Central memory CD4-positive, alpha-beta T cell (primary cell): Measurements from ENCODE around the gene SMIM11.
"Not testable (repeated sequence)": the region's sequence is repeated elsewhere in the genome, so short reads cannot be mapped to it uniquely, and the experiment has no call there.

ENCODE experiments used
- DNase-seq: peaks from one replicate; pipeline ENCODE4 v3.0.0; 2022
- total RNA-seq, 3 experiments: gene quantifications; one replicate each; lab custom pipeline; 2026; lab: John Stamatoyannopoulos, UW

Gene SMIM11, protein sequence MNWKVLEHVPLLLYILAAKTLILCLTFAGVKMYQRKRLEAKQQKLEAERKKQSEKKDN
- 0.19 to 1.6 (median 0.49) reads per million in 3 experiments for total RNA-seq

DNA sequence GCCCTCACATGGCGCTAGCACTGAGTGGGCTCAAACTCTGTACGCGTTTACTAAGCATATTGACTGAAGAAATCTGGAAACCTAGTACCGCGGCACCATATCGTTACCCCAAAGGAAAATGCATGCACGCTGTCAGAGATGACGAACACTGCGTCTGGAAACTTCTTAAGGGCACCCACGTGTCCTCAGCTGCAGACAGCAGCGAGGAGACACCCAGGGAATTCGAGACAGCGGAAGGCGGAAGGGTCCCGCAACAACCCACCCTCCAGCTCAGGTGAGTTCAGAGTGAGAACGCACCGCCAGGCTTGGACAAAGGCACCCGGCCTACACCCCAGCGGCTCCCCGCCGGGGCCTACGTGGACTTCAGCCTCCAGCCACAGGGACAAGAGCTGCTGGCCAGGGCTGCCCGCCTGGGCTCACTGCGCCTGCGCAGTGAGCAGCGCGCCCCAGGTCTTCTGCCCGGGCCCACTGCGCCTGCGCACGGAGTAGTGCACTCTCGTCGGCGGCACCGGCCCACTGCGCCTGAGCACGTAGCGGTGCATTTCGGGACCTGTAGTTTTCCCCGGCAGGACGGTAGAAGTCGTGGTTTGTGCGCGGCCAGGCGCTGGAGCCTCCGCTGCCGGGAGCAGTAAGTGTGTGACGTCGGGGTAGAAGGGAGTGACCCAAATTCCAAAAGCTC is at the start of gene SMIM11:
Gene SMIM11, plus strand, starts transcription at position 568 of the 679 bp plus-strand sequence. CDS start 3,998 bp downstream, outside the sequence.
- DNase-seq: not testable (repeated sequence)

DNA sequence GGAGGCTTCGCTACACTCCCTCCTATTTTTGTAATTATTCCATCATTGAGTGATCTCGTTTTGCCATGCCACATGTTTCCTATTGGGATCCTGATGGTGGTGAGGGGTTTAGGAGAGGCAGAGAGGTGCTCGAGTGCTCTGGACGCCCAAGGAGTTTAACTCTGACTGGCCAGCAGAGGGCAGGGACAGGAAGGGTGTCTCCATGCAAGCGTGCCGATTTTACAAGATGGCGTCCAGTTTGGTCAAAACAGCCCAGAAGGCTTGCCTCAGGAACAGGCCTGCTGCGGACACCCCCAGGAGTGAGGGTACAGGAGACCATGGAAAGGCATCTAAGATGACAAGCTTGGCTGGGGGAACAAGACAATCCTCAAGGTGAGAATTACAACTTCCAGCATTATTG is 45.3 kb upstream of the SMIM11 start:
- no peak for DNase-seq

DNA sequence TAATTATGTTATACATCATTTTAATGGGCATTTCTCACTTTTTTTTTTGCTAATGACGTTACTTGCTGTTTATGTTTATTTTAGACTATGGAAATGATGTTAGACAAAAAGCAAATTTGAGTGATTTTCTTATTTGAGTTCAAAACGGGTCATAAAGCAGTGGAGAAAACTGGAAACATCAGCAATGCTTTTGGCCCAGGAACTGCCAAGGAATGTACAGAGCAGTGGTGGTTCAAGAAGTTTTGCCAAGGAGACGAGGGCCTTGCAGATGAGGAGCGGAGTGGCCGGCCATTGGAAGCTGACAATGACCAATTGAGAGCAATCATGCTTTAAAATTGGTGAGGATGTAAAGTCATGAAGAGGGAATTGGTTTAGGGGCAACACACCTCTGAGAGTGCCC is 43.6 kb upstream of the SMIM11 start:
- DNase-seq: no peak

DNA sequence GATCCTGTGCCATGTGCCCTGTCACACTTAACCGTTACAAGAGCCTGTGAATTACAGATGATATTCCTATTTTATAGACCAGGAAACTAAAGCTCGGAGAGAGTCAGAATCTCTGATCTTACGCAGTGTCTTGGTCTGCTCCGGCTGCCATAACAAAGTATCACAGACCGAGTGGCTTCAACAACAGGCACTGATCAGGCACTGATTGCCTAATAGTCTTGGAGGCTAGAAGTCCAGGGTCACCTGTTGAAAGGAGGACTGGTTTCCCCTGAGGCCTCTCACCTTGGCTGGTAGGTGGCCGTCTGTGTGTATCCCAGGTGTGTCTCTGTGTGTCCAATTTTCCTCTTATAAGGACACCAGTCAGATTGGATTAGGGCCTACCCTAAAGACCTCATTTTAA is 43.0 kb upstream of the SMIM11 start:
- no peak for DNase-seq

DNA sequence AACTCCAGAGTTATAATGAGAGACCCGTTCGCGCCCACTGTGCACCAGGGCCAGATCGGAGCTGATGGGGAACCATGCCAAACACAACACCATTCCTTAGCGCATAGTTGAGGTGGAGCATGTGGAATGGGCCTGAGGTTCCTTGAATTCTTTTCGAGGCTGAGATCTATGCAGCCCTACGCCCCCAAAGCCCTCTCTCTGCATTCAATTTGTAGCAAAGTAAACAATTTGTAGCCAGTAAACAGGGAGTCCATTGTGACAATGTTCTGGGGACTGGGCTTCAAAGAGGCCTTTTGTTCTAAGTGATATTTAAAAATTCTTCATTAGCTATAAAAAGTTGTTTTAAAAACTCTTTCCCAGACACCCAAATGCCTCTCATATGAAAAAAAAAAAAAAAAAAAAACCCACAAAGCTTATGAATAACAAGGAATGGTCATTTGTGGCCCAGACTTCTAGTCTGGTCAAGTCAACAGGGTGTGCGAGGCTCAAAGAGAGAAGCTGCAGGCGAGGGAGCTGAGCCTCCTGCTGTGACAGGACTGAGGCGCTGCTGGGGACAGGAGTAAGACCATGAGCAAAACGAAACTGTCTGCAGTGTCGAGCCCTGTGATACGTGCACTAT is 42.1 kb upstream of the SMIM11 start:
- DNase-seq: no peak

DNA sequence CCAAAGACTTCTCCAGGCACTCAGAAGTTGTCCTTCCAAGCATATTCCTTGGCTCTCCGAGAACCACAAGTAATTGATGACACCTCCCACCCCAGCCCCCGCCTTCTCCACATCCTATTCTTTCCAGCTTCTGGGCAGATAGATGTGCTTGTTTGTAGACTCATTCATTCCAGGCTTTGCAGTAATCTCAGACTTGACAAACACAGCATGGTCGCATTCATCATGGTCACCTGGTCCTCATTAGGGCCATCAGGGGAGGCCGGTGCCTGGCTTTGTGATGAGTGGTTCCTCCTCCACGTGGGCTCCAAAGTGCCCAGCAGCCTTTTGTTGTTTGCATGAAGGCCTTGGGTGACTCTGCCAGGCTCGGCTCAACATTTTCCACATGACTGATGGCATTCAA is 40.0 kb upstream of the SMIM11 start:
- DNase-seq: no peak

DNA sequence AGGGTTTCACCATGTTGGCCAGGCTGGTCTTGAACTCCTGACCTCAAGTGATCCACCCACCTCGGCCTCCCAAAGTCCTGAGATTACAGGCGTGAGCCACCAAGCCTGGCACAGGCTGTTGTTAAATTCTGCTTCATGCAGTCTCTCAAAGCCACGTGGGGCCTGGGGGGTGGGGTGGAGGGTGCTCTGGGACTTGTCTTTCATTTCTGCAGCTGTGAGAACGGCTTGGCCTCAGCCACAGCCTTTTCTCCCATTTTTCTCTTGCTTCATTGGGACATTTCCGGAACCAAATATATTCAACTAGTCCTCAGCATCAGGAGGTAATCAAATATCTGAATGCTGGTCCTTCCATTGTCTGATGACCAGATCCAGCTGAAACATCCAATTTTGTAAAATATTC is 39.1 kb upstream of the SMIM11 start:
- DNase-seq: no peak

DNA sequence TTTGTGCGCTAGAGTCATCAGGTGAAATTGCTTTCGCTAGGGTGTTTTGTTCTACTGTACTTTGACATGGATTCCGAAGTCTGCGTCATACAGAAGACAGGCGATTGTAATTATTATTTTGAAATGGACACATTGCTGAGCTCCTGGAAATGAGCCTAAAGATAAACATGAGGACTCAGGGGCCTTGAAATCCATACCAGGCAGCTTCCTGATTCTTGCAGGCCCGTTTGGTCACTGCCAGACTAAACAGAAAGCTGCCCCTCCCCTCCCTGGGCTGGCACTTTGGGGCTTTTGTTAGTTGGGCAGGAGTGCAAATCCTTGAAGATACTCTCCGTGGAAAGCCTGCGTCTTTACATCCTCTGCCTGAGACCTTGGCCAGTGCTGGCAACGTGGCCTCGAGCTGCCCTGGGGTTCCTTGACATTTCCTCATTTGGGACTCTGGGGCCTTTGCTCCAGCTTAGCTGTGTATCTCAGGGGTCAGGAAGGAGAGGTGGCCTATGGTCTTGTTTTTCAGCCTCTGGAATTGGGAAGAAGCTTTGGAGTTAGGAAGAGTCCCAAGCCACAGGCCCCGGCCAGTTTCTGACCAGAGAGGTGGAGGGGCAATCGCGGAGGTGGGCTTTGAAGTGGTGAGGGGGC is 38.4 kb upstream of the SMIM11 start:
- no peak for DNase-seq

DNA sequence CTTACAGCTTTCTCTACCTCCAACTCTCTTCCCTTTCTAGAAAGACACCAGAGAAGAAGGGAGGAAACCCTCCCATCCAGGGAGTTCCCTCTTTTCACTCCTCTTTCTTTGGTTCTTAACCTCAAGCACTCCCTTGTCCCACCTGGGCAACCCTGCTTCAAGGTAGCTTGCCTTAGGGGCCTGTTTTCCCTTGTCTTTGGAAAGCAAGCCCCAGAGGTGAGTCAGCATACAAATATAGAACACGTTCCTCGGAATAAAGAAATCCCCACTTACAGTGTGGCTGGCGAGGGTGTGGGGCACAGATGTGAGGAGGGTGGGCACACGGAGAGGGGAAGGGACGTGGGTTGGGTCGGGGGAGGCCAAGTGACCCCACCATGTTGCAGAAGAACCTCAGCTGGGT is 37.6 kb upstream of the SMIM11 start:
- DNase-seq: no peak

DNA sequence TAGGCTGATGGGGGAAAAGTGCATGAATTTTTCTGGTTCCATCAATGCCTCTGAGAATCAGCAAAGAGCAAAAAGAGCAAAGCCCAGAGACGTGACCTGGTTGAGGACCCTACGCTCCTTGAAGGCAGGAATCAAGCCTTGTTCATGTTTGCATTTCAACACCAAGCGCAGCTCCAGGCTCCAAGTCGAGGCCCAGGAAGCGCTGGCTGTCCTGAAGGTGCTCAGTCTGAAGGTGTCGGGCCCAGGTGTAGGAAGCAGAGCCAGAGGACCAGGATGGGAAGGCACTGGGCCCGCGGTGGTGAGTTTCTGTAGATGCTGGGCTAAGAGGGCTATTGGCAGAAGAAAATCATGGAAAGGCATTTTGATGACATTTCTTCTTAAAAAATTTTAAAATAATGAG is 37.1 kb upstream of the SMIM11 start:
- no peak for DNase-seq

DNA sequence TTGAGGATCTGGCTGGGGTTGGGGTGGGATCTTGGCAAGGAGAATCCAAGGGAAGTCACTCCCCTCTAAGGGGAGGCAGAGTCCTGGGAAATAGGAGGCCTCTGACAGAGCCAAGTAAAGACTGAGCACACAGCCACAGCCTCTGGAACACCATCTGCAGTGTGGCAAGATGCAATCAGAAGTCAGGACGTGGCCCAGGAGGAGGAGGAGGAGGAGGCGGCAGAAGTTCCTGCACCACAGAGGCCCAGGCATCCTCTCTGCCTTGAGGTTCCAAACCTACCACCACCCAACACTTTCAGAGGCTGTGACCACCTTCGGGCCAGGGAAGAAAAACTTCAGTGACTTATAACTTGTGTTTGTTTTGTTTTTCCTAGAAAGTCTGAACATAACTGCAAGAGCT is 35.2 kb upstream of the SMIM11 start:
- no peak for DNase-seq

DNA sequence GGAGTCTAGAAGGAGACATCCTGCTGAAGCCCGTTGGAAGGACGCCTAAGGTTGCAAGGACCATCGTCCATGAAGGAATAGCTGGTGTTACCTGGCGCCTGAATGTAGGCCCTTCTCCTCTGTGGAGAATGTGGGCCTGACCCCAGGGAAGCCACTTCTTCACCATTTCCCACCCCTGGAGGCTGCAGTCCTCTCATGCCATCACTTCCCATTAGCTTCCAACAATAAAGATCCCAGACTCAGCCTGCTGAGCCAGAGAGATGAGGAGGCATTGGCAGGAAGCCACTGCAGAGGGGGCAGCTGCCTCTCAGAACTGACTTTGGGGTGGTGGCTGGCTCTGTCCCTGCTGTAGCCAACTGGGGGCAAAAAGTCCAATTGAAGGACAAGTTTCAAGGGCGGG is 32.8 kb upstream of the SMIM11 start:
- no peak for DNase-seq

DNA sequence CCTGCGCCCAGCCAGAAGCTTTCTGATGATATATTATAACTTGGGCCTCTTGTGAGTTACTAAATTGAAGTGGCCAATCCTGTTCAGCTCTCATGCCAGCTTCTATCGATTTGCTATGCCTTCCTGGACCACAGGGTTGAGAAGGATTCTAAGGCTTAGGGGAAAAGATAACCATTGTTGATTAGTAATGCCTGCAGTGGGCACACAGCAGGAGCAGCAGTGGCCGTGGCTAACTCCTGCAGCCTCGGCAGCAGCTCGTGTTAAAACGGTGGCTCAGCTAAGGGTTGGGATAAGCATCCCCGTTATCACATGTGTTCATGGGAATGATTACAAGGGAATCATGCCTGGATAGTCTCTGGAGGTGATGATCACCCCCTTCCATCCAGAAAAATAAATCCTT is 32.0 kb upstream of the SMIM11 start:
- no peak for DNase-seq

DNA sequence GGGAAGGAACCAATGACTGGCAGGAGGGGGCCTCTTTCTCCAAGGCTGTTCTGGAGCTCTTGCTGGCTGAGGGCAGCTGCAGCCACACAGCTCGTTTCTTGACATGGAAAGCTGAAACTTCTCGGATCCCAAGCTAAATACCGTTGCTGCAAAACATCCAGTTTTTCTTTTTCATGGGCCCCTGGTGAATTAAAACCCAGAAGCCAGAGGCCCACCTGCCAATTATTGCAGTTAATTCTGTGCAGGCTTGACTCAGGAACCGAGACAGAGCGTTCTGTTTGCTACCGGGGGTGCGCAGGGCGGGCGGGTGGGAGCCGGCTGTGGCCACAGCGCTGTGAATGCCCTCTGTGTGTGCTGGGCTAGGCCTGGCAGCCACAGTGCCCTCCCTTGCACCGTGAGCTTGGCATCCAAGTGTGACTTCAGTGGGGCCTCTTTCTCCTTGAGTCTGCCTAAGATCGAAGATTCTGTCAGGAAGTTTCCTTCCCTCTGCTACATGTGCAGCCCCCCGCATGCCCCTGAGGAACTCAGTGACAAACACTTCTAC is 31.4 kb upstream of the SMIM11 start:
- DNase-seq: no peak

DNA sequence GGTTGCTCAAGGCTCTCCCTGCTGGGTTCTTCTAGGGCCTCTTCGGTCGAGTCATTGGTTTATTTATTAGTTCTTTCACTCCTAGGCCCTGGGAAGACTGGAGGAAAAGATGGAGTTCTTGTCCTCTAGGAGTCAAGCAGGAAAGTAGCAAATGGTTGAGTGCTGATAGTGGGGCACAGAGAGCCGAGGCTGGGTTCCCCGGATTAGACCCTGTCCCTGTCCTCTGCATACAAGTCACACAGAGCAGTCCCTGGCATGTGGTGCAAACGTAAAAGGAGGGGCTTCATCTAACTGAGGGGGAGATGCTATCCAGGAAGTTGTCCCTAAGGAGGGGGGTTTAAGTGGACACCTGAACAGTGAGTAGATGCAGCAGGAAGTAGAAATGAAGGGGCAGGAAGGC is 30.7 kb upstream of the SMIM11 start:
- no peak for DNase-seq

DNA sequence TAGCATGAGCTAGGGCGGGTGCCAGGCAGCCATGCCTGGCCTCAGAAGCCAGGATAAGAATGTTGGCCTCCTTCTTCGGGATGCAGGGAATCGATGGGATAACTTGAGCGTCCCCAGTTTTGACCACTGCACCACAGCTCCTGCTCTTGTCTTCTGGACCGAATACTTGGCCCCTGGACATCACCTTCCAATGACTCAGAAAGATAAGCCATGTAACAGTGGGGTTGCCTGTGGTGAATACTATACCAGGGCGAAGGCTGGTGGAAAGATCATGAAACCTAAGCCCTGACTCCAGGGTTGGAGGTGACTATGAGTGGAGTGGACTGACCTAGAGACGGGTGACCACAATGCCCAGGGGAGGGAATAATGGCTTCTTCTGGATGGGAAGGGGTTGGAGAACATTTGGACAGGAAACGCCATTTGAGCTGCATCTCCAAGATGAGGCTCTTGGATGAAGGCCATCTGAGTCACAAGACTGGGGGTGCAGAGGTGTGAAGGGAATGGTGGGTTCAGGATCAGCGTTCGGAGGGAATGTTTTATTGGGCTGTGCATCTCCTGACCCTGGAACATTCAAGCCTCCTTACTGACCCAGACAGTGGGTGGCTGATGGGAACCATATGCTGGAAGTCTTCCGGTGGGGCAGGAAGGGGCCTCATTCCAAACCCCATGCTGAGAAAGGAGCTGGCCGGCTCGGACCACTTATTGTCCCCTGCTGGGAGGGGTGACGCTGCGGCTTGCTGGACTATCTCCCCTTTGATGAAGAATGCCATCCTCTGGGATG is 30.0 kb upstream of the SMIM11 start:
- no peak for DNase-seq

DNA sequence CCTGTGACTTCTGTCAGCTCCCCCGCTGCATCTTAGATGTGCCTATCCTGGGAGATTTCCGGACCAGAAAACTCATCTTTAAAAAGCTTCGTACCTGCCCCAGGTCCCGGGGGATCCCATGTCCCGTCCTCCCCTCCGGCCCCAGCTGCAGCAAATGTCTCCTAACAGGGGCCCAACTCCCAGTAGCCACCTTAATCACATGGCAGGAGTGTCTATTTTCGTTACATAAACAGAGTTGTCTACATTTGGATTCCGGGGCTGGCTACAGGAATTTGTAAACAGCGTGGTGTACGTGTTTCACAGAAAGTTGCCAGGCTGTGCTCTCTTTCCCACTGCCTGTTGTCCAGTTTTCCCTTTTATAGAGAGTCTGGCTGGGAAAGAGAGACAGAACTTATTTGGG is 29.4 kb upstream of the SMIM11 start:
- DNase-seq: no peak

DNA sequence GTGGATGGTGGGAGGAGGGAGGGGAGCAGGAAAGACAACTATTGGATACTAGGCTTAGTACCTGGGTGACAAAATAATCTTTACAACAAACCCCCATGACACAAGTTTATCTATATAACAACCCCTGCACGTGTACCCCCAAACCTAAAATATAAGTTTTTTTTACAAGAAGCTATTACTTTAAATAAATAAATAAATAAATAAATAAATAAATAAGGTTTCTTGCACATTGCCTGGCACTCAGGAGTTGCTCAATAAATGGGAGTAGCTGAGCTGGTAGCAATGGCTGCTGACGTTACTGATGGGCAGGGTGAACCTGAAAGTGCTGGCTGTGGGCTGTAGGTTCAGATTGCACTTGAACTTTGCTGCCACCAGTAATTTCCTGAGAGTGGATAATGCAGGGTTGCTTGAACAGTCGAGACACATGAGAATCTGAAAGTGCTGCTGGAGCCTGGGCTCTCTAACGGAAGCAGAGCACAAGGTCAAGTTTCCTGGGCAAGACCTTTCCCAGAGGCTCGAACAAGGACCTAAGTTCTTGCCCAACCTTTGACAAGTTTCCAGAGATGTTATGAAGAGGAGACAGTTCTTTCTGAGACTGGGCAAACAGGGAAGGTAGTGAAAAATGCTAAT is 26.3 kb upstream of the SMIM11 start:
- no peak for DNase-seq

DNA sequence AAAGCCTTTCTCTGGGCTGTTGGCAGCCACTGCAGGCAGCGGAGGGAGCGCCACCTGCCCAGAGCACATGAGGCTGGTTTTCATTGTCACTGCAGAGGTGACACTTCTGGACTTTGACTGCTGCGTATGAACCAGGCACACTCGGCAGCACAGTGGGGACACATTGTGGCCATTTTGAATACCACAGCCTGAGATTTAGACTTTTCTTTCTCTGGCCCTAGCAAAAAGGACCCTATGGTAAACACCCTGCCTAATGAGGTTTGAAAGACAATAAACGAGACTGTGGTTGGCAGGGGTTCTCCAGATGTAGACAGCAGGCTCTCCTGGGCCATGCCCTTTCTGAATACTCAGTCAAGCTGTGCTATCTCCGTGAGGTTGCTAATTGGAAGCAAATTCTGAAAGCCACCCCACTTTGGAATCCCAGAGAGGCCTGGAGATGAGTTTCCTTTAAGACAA is 23.5 kb upstream of the SMIM11 start:
- no peak for DNase-seq

DNA sequence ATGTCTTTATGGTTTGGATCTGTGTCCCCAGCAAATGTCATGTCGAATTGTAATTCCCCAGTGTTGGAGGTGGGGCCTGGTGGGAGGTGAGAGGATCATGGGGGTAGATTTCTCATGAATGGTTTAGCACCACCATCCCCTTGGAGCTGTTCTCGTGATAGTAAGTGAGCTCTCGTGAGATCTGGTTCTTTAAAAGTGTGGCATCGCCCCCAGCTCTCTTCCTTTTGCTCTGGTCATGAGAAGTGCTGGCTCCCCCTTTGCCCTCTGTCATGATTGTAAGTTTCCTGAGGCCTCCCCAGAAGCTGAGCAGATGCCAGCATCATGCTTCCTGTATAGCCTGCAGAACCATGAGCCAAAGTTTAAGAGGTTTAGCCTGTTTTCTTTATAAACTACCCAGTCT is 22.8 kb upstream of the SMIM11 start:
- DNase-seq: no peak

DNA sequence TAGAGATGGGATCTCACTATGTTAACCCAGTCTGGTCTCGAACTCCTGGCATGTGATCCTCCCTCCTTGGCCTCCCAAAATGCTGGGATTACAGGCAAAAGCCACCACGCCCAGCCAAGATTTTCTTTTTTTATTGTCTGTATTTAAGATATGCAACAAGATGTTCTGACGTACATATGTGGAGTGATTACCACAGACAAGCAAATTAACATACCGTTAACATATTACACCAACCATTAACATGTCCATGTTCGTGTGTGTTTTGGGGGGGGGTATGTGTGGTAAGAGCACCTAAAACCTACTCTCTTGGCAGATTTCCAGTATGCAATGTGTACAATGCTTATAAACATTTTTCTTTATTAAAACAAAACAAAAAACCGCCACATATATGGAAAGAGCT is 22.1 kb upstream of the SMIM11 start:
- no peak for DNase-seq

DNA sequence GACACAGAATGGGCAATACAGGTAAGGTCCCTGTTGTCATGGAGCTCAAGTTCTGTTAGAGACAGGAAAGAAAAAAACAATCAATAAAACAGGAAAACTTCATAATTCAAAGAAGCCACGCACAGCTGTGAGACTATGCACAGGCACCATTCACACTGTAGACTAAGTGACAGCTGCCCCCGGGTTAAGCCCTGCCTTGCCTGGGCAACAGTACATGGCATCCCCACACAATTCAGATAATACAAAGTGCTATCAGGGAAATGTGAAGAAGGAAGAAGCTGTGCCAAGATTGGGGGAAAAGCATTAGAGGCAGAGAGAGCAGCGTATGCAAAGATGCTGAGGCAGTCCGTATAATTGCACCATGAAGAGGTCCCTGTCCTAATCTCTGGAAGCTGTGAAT is 20.5 kb upstream of the SMIM11 start:
- DNase-seq: no peak

DNA sequence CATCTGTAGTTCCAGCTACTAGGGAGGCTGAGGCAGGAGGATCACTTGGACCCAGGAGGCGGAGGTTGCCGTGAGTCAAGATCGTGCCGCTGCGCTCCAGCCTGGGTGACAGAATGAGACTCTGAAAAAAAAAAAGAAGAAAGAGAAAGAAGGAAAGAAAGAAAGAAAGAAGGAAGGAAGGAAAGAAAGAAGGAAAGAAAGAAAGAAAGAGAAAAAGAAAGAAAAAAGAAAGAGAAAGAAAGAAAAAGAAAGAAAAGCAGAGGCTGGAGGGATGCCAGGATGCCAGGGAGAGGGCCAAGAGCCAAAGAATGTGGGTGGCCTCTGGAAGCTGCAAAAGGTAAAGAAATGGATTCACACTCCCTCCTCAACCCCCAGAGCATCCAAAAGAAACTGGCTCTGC is 19.7 kb upstream of the SMIM11 start:
- no peak for DNase-seq
